K562 (cell line): ENCODE data around the gene OR10H5. TPM values are rescaled to one million over a fixed set of nuclear protein-coding genes. Genes with fewer than 3 reads are reported as not detected.
A peak's percentile ranks its signal among the peaks of the same experiment; 100 is the strongest.

ENCODE experiments used
- CHD2 ChIP-seq: IDR thresholded peaks from 2 replicates; pipeline ENCODE4 v1.6.1; 2011; ENCODE audit warnings: low read depth, low read length
- EWSR1 ChIP-seq: fragments of 450-650 bp; IDR thresholded peaks from 2 replicates; pipeline ENCODE4 v1.6.1; 2018; ENCODE audit warnings: borderline replicate concordance, mild to moderate bottlenecking, low read depth, moderate library complexity; ENCODE audit not compliant: partially characterized antibody
- EZH2 ChIP-seq: IDR thresholded peaks from 2 replicates; pipeline ENCODE4 v1.6.1; 2012; ENCODE audit warnings: low read depth, mild to moderate bottlenecking, inconsistent platforms, low read length, borderline replicate concordance
- KAT2B ChIP-seq: IDR thresholded peaks from one replicate; pipeline ENCODE4 v1.6.1; 2012; ENCODE audit warnings: low read depth, mild to moderate bottlenecking, control low read depth, inconsistent platforms, low read length, moderate library complexity
- NELFE ChIP-seq: IDR thresholded peaks from 2 replicates; pipeline ENCODE4 v1.6.1; 2011; ENCODE audit warnings: mild to moderate bottlenecking; ENCODE audit not compliant: insufficient read depth, insufficient read length
- NFXL1 ChIP-seq: fragments of 450-650 bp; formaldehyde crosslinking; IDR thresholded peaks from 2 replicates; pipeline ENCODE4 v1.4.0; 2021; ENCODE audit warnings: mild to moderate bottlenecking
- RBFOX2 ChIP-seq: fragments of 200-400 bp; formaldehyde crosslinking; IDR thresholded peaks from 2 replicates; pipeline ENCODE4 v1.6.1; 2017; ENCODE audit warnings: low read depth, mild to moderate bottlenecking, low read length, moderate library complexity
- SMAD1 ChIP-seq: fragments of 150-350 bp; IDR thresholded peaks from 2 replicates; pipeline ENCODE4 v1.6.1; 2014; ENCODE audit warnings: low read length, low read depth; ENCODE audit not compliant: partially characterized antibody
- TARDBP ChIP-seq: fragments of 450-650 bp; IDR thresholded peaks from 2 replicates; pipeline ENCODE4 v1.6.1; 2016
- ZFP1 ChIP-seq: fragments of 450-650 bp; formaldehyde crosslinking; IDR thresholded peaks from 2 replicates; pipeline ENCODE4 v1.4.0; 2020; ENCODE audit warnings: mild to moderate bottlenecking, mixed read lengths
- ZKSCAN8 ChIP-seq: fragments of 200-800 bp; sonication (Bioruptor generic); IDR thresholded peaks from 2 replicates; pipeline ENCODE4 v1.6.1; 2016; ENCODE audit warnings: missing genetic modification characterization, missing compliant biosample characterization
- ZNF239 ChIP-seq: fragments of 250-450 bp; sonication (Bioruptor Pico); IDR thresholded peaks from 2 replicates; pipeline ENCODE4 v1.4.0; 2020; ENCODE audit warnings: mild to moderate bottlenecking
- ZNF57 ChIP-seq: fragments of 450-650 bp; formaldehyde crosslinking; IDR thresholded peaks from 2 replicates; pipeline ENCODE4 v1.4.0; 2020; ENCODE audit warnings: mild to moderate bottlenecking, moderate library complexity
- polyA plus RNA-seq, 8 experiments: library from polyadenylated mRNA; depleted of rRNA in 4 of 8; stranded (reverse) in 5 of 8; unstranded in 3 of 8; fragments of >200 nt; fragmentation: Nextera tagmentation in 2 of 8; fragmentation: Illumina TruSeq in 1 of 8; extraction: Ambion mirVana in 2 of 8; extraction: Trizol in 1 of 8; gene quantifications; 2 replicates each; pipeline versions ENCODE4 v1.2.1 to v1.2.3, GENCODE V29; 2011 to 2014; ENCODE audit warnings: inconsistent platforms in 1 of 8, missing spikeins in 1 of 8
- total RNA-seq, 7 experiments: library from RNA; depleted of rRNA in 6 of 7; stranded (reverse); fragments of >200 nt in 6 of 7; fragmentation: Illumina TruSeq in 2 of 7; extraction: Trizol in 2 of 7; gene quantifications; 2 replicates each; pipeline versions ENCODE4 v1.2.1 to v1.2.3, GENCODE V29; 2011 to 2021; ENCODE audit warnings: low replicate concordance in 1 of 7
- TF ChIP-seq, protein P1 (sequence below): fragments of 450-650 bp; IDR thresholded peaks from 2 replicates; pipeline ENCODE4 v1.7.1; 2018; ENCODE audit warnings: mild to moderate bottlenecking, low read depth; ENCODE audit not compliant: partially characterized antibody
- TF ChIP-seq, protein P2 (sequence below): fragments of 450-650 bp; IDR thresholded peaks from 2 replicates; pipeline ENCODE4 v1.6.1; 2018; ENCODE audit warnings: mild to moderate bottlenecking, low read depth; ENCODE audit not compliant: partially characterized antibody
- TF ChIP-seq, protein P3 (sequence below): fragments of 150-350 bp; conservative IDR thresholded peaks from 2 replicates; pipeline ENCODE4 v1.6.1; 2014; ENCODE audit warnings: low read length
- TF ChIP-seq, protein P4 (sequence below): fragments of 250-450 bp; sonication (Bioruptor Pico); IDR thresholded peaks from 2 replicates; pipeline ENCODE4 v1.8.0; 2022; ENCODE audit warnings: inconsistent platforms

Gene OR10H5
- total and polyA plus RNA-seq, 9 of the 15 experiments (the other 6 are each of a cell fraction or from before 2014, with no cell fraction given), result not detected

DNA sequence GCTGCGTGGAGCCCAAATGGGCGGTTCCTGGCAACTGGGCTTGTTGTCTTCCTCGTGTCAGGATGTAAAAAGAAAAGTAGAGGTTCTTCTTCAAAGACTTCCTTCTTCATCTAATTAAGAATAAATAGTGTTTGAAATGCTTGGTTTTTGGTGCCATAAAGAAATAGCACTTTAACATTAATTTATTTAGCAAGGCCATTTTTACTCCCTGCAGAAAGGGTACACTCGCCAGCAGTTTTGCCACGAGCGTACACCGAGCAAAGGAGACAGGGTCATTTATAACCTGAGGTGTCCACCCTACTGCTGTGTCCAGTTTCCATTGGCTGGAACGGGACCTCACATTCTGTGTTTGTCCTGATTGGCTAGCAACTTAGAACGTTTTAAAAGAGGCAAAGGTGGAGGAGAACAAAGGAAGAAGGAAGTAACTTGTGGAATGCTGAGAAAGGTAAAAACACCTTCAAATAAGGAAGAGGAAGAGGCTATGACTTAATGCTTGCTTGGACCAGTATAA, 49.8 kb downstream of the OR10H5 start (continued):
- TF ChIP-seq, protein P1, sequence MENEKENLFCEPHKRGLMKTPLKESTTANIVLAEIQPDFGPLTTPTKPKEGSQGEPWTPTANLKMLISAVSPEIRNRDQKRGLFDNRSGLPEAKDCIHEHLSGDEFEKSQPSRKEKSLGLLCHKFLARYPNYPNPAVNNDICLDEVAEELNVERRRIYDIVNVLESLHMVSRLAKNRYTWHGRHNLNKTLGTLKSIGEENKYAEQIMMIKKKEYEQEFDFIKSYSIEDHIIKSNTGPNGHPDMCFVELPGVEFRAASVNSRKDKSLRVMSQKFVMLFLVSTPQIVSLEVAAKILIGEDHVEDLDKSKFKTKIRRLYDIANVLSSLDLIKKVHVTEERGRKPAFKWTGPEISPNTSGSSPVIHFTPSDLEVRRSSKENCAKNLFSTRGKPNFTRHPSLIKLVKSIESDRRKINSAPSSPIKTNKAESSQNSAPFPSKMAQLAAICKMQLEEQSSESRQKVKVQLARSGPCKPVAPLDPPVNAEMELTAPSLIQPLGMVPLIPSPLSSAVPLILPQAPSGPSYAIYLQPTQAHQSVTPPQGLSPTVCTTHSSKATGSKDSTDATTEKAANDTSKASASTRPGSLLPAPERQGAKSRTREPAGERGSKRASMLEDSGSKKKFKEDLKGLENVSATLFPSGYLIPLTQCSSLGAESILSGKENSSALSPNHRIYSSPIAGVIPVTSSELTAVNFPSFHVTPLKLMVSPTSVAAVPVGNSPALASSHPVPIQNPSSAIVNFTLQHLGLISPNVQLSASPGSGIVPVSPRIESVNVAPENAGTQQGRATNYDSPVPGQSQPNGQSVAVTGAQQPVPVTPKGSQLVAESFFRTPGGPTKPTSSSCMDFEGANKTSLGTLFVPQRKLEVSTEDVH, result no peak
- TF ChIP-seq SMAD1 (no peak), NELFE (no peak), KAT2B (no peak), ZKSCAN8 (CRISPR knock-in tag) (no peak), RBFOX2 (no peak), TARDBP (no peak), EZH2 (no peak), CHD2 (no peak), NFXL1 (no peak), EWSR1 (no peak), ZNF239 (no peak), ZNF57 (no peak), ZFP1 (CRISPR knock-in tag) (0 out of 2 replicates have a peak, but pooled peaks have one; percentile 35)
- TF ChIP-seq, protein P2, sequence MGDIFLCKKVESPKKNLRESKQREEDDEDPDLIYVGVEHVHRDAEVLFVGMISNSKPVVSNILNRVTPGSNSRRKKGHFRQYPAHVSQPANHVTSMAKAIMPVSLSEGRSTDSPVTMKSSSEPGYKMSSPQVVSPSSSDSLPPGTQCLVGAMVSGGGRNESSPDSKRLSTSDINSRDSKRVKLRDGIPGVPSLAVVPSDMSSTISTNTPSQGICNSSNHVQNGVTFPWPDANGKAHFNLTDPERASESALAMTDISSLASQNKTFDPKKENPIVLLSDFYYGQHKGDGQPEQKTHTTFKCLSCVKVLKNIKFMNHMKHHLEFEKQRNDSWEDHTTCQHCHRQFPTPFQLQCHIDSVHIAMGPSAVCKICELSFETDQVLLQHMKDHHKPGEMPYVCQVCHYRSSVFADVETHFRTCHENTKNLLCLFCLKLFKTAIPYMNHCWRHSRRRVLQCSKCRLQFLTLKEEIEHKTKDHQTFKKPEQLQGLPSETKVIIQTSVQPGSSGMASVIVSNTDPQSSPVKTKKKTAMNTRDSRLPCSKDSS, result no peak
- TF ChIP-seq, protein P3, sequence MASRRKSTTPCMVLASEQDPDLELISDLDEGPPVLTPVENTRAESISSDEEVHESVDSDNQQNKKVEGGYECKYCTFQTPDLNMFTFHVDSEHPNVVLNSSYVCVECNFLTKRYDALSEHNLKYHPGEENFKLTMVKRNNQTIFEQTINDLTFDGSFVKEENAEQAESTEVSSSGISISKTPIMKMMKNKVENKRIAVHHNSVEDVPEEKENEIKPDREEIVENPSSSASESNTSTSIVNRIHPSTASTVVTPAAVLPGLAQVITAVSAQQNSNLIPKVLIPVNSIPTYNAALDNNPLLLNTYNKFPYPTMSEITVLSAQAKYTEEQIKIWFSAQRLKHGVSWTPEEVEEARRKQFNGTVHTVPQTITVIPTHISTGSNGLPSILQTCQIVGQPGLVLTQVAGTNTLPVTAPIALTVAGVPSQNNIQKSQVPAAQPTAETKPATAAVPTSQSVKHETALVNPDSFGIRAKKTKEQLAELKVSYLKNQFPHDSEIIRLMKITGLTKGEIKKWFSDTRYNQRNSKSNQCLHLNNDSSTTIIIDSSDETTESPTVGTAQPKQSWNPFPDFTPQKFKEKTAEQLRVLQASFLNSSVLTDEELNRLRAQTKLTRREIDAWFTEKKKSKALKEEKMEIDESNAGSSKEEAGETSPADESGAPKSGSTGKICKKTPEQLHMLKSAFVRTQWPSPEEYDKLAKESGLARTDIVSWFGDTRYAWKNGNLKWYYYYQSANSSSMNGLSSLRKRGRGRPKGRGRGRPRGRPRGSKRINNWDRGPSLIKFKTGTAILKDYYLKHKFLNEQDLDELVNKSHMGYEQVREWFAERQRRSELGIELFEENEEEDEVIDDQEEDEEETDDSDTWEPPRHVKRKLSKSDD, result no peak
- TF ChIP-seq, protein P4, sequence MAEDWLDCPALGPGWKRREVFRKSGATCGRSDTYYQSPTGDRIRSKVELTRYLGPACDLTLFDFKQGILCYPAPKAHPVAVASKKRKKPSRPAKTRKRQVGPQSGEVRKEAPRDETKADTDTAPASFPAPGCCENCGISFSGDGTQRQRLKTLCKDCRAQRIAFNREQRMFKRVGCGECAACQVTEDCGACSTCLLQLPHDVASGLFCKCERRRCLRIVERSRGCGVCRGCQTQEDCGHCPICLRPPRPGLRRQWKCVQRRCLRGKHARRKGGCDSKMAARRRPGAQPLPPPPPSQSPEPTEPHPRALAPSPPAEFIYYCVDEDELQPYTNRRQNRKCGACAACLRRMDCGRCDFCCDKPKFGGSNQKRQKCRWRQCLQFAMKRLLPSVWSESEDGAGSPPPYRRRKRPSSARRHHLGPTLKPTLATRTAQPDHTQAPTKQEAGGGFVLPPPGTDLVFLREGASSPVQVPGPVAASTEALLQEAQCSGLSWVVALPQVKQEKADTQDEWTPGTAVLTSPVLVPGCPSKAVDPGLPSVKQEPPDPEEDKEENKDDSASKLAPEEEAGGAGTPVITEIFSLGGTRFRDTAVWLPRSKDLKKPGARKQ, result no peak
